NCI-H146 treated with DMSO at 0.1 percent for 48 hours (cell line): ENCODE measurements around the gene NCKAP5.
"Not testable (repeated sequence)": the region's sequence is repeated elsewhere in the genome, so short reads cannot be mapped to it uniquely, and the experiment has no call there.

Source experiments
- DNase-seq: peaks from one replicate; lab custom pipeline; 2025; ENCODE audit not compliant: unreplicated experiment; lab: John Stamatoyannopoulos, UW

Gene NCKAP5

GRCh38 chr2:132860220-132860619 is 708.0 kb downstream of the NCKAP5 start:
- no peak for DNase-seq

DNA sequence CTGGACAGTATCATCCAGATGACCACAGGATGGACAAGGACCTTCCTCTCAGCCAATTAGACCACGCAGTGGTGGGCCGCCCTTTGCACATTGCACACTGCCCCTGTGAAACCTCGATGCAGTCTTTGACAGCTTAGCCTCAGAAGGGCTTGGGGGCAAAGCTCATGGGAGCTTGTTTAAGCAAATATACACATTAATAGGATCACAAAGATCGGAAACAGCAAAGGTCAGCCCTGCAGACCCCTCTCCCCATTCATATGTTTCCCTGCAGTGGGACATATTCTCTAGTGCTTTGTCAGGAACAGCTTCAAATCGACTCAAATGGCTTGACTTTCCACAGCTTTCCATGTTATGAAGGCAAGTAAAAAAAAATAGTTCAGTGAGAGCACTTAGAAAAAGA is 708.7 kb downstream of the NCKAP5 start:
- no peak for DNase-seq

DNA sequence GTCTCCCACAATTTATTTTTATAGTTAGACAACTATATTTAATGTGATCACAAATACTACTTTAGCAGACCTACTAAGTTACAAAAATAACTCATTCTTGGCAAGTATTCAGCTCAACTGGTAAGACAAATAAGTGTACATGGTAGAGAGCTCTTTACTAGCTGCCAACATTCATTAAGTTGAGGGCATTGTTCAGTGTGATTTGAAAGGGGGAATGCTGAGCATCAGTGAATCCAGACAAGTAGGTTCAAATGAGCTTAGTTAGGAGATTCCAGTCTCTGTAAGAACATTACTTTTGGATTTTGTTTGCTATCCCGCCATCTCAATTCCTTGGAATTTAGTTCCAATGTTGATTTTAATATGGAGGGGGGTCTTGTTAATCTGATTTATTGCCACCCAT is 710.9 kb downstream of the NCKAP5 start:
- no peak for DNase-seq

DNA sequence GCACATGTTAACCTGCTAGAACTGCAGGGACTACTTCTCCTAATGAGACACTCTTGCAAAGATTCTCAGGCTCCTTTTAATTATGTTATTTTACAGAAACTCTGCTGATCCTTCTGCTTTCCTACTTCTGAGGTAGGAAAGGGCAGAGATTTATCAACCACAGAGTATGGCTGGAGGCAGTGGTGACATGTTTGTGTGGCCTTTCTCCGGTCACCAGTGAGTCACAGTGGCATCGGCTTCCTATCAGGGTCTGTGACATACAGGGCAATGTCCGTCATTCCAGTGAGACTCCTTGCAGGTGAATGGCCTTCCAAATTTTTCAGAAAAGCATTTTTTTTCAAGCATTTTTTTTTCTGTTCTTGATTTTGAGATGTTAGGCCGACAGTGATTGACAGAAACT is 717.6 kb downstream of the NCKAP5 start:
- DNase-seq = no peak

DNA sequence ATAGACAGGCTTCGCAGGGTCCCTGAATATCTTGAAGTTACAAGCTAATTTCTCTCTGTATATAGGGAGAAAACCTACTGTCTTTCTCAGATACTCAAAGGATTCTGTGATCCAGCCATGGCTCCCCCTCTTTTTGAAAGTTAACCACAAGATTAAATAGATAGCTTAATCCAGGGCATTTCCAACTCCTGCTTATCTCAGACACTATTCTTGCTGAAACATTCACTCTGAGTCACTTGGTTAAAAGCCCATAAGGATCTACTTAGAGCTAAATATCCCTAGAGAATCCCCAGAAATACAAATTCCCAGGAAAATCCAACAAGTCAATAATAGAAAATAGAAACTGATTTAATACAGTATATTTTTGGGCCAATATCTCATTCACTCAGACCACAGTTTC is 719.1 kb downstream of the NCKAP5 start:
- DNase-seq = no peak

DNA sequence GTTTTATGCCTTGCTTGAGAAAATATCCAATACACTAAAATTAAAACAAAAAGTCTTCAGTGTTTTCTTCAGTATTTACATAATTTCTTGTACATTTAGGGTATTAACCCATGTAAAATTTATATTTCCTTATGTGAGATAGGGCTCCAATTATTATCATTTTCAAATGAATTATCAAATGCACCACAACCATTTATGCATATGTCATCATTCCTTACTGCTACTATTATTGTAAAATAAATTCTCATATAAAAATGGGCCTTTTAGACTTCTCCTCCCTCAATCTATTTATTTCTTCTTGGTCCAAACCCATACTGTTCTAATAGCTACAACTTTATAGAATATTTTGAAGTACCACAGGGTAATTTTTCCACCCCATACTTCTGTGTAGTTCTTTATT is 722.9 kb downstream of the NCKAP5 start:
- no peak for DNase-seq

- no peak for DNase-seq
Measured at GRCh38 chr2:132844585-132844984, 723.7 kb downstream of the NCKAP5 start.

DNA sequence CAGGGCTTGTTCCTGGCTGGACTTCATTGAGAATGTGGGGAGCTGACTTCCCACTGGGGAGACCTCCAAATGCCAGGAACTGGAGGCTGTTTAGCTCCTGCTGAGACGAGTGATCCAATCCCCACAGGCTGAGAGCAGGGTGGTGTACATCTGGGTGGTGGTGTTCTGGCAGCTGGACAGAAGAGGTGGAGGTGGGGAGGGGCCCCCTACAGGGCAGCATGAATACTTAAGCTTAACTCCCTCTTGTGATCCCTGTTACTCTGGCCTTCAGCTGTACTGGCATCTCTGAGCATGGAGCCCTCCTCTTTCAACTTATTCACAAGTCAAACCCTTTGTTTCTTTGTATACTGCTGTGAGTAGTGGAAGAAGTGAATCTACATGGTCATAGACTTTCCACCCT is 730.5 kb downstream of the NCKAP5 start:
- no peak for DNase-seq

- DNase-seq = no peak
Measured at GRCh38 chr2:132830321-132830827, 737.9 kb downstream of the NCKAP5 start.

DNA sequence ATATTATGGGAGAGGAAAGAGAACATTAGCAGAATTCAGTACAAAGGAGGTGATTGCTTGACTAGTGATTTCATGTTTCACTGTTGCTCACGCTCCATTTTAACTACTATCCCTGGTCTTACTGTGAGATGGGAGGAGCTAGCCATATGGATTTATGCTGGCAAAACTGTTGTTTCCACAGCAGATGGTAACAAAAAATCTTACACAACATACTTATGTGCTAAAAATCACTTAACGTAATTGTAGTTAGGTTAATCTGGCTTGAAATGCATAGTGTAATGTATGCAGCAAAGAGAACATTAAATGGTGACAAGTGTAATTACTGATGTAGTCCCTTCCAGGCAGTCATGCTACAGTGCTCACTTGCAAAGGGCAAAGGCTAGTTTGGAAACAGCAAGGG is 742.7 kb downstream of the NCKAP5 start:
- DNase-seq = no peak

DNA sequence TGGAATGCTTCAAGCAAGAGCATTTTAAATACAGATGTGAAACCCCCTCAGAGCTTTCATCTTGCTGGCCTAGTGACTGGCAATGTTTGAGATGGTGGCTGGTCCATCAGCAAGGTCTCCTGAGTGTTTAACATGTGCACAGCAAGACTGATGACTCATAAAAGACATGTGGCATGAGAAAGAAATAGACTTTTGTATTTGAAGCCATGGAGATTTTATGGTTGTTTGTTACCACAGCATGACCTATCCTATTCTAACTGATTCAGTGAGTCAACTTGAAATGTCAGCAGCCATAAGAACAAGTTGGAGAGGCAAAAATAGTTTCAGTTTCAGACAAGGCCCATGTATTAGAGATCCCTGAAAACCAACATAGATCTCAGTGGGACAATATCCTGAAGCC is 743.5 kb downstream of the NCKAP5 start:
- no peak for DNase-seq

DNA sequence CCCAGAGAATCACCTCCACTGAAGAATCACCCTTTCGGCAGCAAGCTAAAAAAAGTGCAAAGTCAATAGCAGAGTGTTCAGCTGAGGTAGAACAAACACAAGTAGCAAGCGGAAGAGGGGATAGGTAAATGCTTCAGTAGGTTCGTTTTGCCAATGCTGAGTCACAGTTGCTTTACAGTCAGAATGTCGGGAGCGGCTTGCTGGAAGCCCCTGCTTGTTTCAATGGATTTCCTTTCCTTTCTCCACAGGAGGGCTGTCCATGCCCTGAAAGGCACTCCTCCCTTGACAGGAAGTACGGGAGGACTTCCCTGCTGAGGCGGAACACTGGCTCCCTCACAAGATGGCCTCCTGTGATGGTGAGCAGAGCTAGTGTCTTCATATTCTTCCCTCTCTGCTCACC is 752.0 kb downstream of the NCKAP5 start:
- DNase-seq = no peak

DNA sequence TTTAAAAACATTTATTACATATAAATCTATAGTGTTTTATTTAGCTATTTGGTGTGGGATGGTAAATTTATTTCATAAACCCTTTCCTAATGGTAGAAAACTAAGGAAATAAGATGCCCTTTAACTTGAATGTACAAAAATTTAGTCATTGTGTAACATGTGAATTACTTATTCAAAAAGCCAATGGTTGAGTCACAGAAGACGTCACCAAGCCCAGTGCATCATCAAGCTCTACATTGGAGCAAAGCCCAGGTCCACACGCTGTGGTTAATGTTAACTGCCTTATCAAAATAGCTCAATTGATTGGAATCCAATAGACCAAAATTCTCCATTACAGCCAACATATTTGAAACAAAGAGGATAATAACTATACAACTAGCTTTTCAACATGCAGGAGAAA is 752.7 kb downstream of the NCKAP5 start:
- no peak for DNase-seq

DNA sequence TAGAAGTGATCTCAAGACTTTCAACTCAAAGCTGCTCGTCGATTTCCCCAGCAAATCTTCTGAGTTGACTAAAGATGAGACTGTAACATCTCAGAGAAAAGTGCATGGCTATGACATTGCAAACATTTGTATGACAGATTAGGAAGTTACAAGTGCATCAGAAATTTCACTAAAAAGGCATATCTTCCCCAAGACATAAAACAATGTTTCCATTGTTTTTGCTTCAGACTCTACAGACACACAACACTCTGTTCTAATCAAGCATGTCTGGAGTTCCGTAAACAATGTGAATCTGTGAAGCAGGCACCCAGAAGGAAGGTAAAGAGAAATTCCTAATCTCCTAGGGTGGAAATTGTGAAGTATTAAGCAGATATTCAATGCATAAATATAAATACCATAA is 753.6 kb downstream of the NCKAP5 start:
- DNase-seq = no peak

- DNase-seq = no peak
Measured at GRCh38 chr2:132813422-132813821, 754.8 kb downstream of the NCKAP5 start.

- no peak for DNase-seq
Measured at GRCh38 chr2:132811148-132811915, 756.9 kb downstream of the NCKAP5 start.

DNA sequence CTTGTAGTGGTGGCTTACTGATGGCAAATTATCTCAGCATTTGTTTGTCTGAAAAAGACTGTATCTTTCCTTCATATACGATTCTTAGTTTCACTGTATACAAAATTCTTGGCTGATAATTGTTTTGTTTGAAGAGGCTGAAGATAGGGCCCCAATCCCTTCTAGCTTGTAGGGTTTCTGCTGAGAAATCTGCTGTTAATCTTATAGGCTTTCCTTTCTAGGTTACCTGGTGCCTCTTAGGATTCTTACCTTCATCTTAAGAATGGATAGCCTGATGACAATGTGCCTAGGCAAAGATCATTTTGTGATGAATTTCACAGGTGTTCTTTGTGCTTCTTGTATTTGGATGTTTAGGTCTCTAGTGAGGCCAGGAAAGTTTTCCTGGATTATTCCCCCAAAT is 758.3 kb downstream of the NCKAP5 start:
- DNase-seq = not testable (repeated sequence)

- DNase-seq = no peak
Measured at GRCh38 chr2:132804051-132804450, 764.2 kb downstream of the NCKAP5 start.

GRCh38 chr2:132798341-132798740 is 769.9 kb downstream of the NCKAP5 start:
- no peak for DNase-seq

DNA sequence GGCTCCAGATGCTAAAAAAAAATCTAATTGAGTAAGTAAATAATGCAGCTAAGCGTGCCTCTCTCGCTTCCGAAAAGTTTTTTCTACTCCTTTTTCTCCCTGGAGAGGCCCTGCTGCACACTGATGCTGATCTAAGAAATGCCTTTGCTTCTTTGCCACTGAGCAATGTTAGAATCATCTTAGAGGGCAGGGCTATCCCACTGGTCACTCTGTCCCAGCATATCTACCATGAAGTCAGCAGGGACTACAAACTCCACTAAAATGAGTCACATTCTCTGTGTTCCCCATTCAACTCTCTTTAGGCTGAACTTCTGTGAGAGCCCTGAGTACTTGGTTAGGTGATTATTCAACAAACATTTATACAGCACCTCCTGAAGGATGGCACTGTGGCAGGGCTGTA is 770.7 kb downstream of the NCKAP5 start:
- DNase-seq = no peak

- DNase-seq = no peak
Measured at GRCh38 chr2:132797071-132797470, 771.2 kb downstream of the NCKAP5 start.

DNA sequence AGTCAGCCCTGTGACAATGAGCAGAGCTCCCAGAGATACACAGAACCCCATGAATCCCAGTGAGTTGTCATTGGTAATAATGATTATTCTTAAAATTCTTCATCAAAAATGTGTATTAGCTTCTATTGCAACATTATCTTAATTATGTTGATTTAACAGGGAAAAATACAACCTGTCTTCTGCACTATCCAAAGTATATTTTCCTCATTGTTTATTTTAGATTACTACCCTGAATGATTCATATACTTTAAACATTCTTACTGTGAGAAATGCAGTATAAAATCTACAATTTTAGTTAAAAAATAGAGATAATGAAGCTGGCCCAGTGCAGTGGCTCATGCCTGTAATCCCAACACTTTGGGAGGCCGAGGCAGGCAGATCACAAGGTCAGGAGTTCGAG is 773.0 kb downstream of the NCKAP5 start:
- no peak for DNase-seq

DNA sequence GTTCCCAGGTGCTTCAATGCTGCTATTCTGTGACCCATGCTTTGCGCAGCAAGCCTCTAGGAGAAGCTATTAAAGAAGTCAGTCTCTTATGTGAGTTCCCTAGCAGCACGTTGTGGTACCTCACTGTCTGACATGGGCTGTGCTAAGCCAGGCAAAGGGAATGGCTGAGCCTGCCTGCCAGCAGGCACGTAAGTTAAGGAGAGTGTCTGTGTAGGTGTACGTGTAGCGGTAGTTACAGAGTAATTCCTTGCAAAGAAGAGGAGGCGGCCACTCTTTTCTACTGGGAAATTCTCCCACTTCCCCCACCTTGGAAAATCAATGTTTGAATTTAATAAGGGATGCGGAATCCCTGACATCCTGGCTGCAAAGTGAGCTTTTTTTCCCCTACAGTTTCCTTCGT is 774.7 kb downstream of the NCKAP5 start:
- no peak for DNase-seq
